ENCODE data around the gene ERN1. TPM values are rescaled to one million over a fixed set of nuclear protein-coding genes. Genes with fewer than 3 reads are reported as not detected.

The ERN1 gene
- total RNA-seq, 2 donors from 2014 or later, result 9.0 to 13.7 TPM

GRCh38 chr17:64161380-64162176 is 31.6 kb upstream of the ERN1 start:
- no peak for TF ChIP-seq CTCF (conservative IDR thresholded peaks at IDR 0.05)
- H3K9me3 Mint-ChIP-seq, result no peaks in the 10 kb centered on the region
- H3K9ac ChIP-seq (ENCODE audit: extremely low read depth, low read length, poor library complexity, severe bottlenecking), result no peak overlapping the region
- no peaks in the 10 kb centered on the region for H3K27me3 Mint-ChIP-seq (ENCODE audit: insufficient read depth)
- peaks cover 17% of the 10 kb centered on the region for H3K4me1 Mint-ChIP-seq
- H3K36me3 Mint-ChIP-seq (ENCODE audit: low read depth), result peaks cover 1% of the 10 kb centered on the region
- 83 to 88% methylated on average over 3 to 6 of the region's 6 CpGs for WGBS, 2 experiments (ENCODE audit: insufficient coverage in 1 of 2, insufficient read length in 1 of 2)
- no peak for DNase-seq
- no peak overlapping the region for H3K4me3 Mint-ChIP-seq
- H3K4me1 ChIP-seq (ENCODE audit: control insufficient read depth, insufficient read depth, low read length), result peaks cover 8% of the 10 kb centered on the region
- no peak overlapping the region for H3K27ac ChIP-seq (ENCODE audit: low read depth, low read length)
- no peaks in the 10 kb centered on the region for H3K27me3 ChIP-seq (ENCODE audit: control insufficient read depth, insufficient read depth, low read length, poor library complexity, severe bottlenecking)
- H3K36me3 ChIP-seq (ENCODE audit: control insufficient read depth, insufficient read depth, low read length), result no peaks in the 10 kb centered on the region
- no peaks in the 10 kb centered on the region for H3K9me3 ChIP-seq (ENCODE audit: control insufficient read depth, low read length)
- no peak overlapping the region for H3K27ac Mint-ChIP-seq
- no peak overlapping the region for H3K4me3 ChIP-seq (ENCODE audit: low read length)

- TF ChIP-seq CTCF (conservative IDR thresholded peaks at IDR 0.05), result no peak
- Mint-ChIP-seq H3K4me3 (no peak overlapping the region), H3K9me3 (no peaks in the 10 kb centered on the region), H3K36me3 (ENCODE audit: low read depth) (no peaks in the 10 kb centered on the region), H3K27me3 (ENCODE audit: insufficient read depth) (no peaks in the 10 kb centered on the region), H3K4me1 (peaks cover 17% of the 10 kb centered on the region), H3K27ac (no peak overlapping the region)
- 90 to 97% methylated on average over 4 of the region's 4 CpGs for WGBS, 2 experiments (ENCODE audit: insufficient coverage in 1 of 2, insufficient read length in 1 of 2)
- Histone ChIP-seq H3K27ac (ENCODE audit: low read depth, low read length) (no peak overlapping the region), H3K27me3 (ENCODE audit: control insufficient read depth, insufficient read depth, low read length, poor library complexity, severe bottlenecking) (no peaks in the 10 kb centered on the region), H3K4me3 (ENCODE audit: low read length) (no peak overlapping the region), H3K36me3 (ENCODE audit: control insufficient read depth, insufficient read depth, low read length) (no peaks in the 10 kb centered on the region), H3K9me3 (ENCODE audit: control insufficient read depth, low read length) (no peaks in the 10 kb centered on the region), H3K9ac (ENCODE audit: extremely low read depth, low read length, poor library complexity, severe bottlenecking) (no peak overlapping the region), H3K4me1 (ENCODE audit: control insufficient read depth, insufficient read depth, low read length) (peaks cover 8% of the 10 kb centered on the region)
- peak; percentile 35 for DNase-seq
Measured at GRCh38 chr17:64160378-64160777, 30.4 kb upstream of the ERN1 start.

GRCh38 chr17:64158831-64159590 is 29.1 kb upstream of the ERN1 start:
- H3K4me1 ChIP-seq (ENCODE audit: control insufficient read depth, insufficient read depth, low read length), result peaks cover 8% of the 10 kb centered on the region
- WGBS, 2 experiments (ENCODE audit: insufficient coverage in 1 of 2, insufficient read length in 1 of 2), result 87 to 91% methylated on average over 8 to 12 of the region's 12 CpGs
- no peaks in the 10 kb centered on the region for H3K27me3 Mint-ChIP-seq (ENCODE audit: insufficient read depth)
- H3K27ac Mint-ChIP-seq, result no peak overlapping the region
- peaks cover 25% of the 10 kb centered on the region for H3K4me1 Mint-ChIP-seq
- no peak overlapping the region for H3K9ac ChIP-seq (ENCODE audit: extremely low read depth, low read length, poor library complexity, severe bottlenecking)
- H3K4me3 Mint-ChIP-seq, result no peak overlapping the region
- H3K27ac ChIP-seq (ENCODE audit: low read depth, low read length), result no peak overlapping the region
- H3K36me3 Mint-ChIP-seq (ENCODE audit: low read depth), result peaks cover 2% of the 10 kb centered on the region
- TF ChIP-seq CTCF (conservative IDR thresholded peaks at IDR 0.05), result no peak
- no peak overlapping the region for H3K4me3 ChIP-seq (ENCODE audit: low read length)
- H3K9me3 Mint-ChIP-seq, result no peaks in the 10 kb centered on the region
- DNase-seq, result peak; percentile 63
- H3K36me3 ChIP-seq (ENCODE audit: control insufficient read depth, insufficient read depth, low read length), result no peaks in the 10 kb centered on the region
- no peaks in the 10 kb centered on the region for H3K9me3 ChIP-seq (ENCODE audit: control insufficient read depth, low read length)
- H3K27me3 ChIP-seq (ENCODE audit: control insufficient read depth, insufficient read depth, low read length, poor library complexity, severe bottlenecking), result no peaks in the 10 kb centered on the region
